ENCODE data around the gene ZNF19.
"Not testable (repeated sequence)": the region's sequence is repeated elsewhere in the genome, so short reads cannot be mapped to it uniquely, and the experiment has no call there.

Gene ZNF19

GRCh38 chr16:71489122-71489521 is at the start of gene ZNF19:
Gene ZNF19 (minus strand): TSS chr16:71489324. CDS start chr16:71482114, 7,210 bp downstream.
- DNase-seq, result no peak

GRCh38 chr16:71537643-71538042 is 48.5 kb upstream of the ZNF19 start:
- DNase-seq, result no peak

GRCh38 chr16:71536752-71537499 is 47.8 kb upstream of the ZNF19 start:
- no peak for DNase-seq

GRCh38 chr16:71532366-71532765 is 43.2 kb upstream of the ZNF19 start:
- no peak for DNase-seq

GRCh38 chr16:71528863-71529262 is 39.7 kb upstream of the ZNF19 start:
- DNase-seq, result no peak

GRCh38 chr16:71528257-71528656 is 39.1 kb upstream of the ZNF19 start:
- no peak for DNase-seq

- DNase-seq, result no peak
These were observed 37.0 kb upstream of the ZNF19 start, which contains the start of gene CHST4 for GRCh38 chr16:71526111-71526631. Gene CHST4 (plus strand): TSS chr16:71526426. CDS start chr16:71536678, 10,252 bp downstream.

GRCh38 chr16:71524566-71525553 is 35.7 kb upstream of the ZNF19 start:
- no peak for DNase-seq

- DNase-seq, result no peak
These were observed 31.4 kb upstream of the ZNF19 start for GRCh38 chr16:71520550-71520949.

- no peak for DNase-seq
These were observed 25.9 kb upstream of the ZNF19 start for GRCh38 chr16:71515026-71515425.

GRCh38 chr16:71514476-71514875 is 25.4 kb upstream of the ZNF19 start:
- DNase-seq, result no peak

- DNase-seq, result no peak
These were observed 24.2 kb upstream of the ZNF19 start for GRCh38 chr16:71513302-71513701.

- DNase-seq, result no peak
These were observed 17.9 kb upstream of the ZNF19 start for GRCh38 chr16:71507061-71507460.

- no peak for DNase-seq
These were observed 15.8 kb upstream of the ZNF19 start for GRCh38 chr16:71504901-71505300.

- DNase-seq, result not testable (repeated sequence)
These were observed 14.9 kb upstream of the ZNF19 start for GRCh38 chr16:71504051-71504450.

- DNase-seq, result no peak
These were observed 12.4 kb upstream of the ZNF19 start for GRCh38 chr16:71501547-71501946.

- DNase-seq, result no peak
These were observed 11.8 kb upstream of the ZNF19 start for GRCh38 chr16:71500964-71501363.

- DNase-seq, result no peak
These were observed 10.7 kb upstream of the ZNF19 start for GRCh38 chr16:71499775-71500364.

- DNase-seq, result no peak
These were observed 8.9 kb upstream of the ZNF19 start for GRCh38 chr16:71498031-71498430.

GRCh38 chr16:71493213-71493612 is 4.1 kb upstream of the ZNF19 start:
- DNase-seq, result no peak

- DNase-seq, result no peak
These were observed 3.7 kb upstream of the ZNF19 start for GRCh38 chr16:71492786-71493185.

GRCh38 chr16:71491054-71491453 is 1.9 kb upstream of the ZNF19 start:
- no peak for DNase-seq

GRCh38 chr16:71490361-71490760 is 1.2 kb upstream of the ZNF19 start:
- no peak for DNase-seq

All from NCI-H2081 treated with DMSO at 0.1 percent for 48 hours (cell line).